C4-2B (cell line): ENCODE data around the gene PHACTR1.

Source experiments
- H3K27ac ChIP-seq: fragments of 450-650 bp; 2 replicates; pipeline ENCODE4 v1.5.1; 2017
- ZFX ChIP-seq: fragments of 450-650 bp; IDR thresholded peaks from 2 replicates; pipeline ENCODE4 v1.6.1; 2017
- TF ChIP-seq, protein P1 (sequence below): fragments of 450-650 bp; conservative IDR thresholded peaks from 2 replicates; pipeline ENCODE4 v1.5.1; 2017; ENCODE audit warnings: mild to moderate bottlenecking

Gene PHACTR1

DNA sequence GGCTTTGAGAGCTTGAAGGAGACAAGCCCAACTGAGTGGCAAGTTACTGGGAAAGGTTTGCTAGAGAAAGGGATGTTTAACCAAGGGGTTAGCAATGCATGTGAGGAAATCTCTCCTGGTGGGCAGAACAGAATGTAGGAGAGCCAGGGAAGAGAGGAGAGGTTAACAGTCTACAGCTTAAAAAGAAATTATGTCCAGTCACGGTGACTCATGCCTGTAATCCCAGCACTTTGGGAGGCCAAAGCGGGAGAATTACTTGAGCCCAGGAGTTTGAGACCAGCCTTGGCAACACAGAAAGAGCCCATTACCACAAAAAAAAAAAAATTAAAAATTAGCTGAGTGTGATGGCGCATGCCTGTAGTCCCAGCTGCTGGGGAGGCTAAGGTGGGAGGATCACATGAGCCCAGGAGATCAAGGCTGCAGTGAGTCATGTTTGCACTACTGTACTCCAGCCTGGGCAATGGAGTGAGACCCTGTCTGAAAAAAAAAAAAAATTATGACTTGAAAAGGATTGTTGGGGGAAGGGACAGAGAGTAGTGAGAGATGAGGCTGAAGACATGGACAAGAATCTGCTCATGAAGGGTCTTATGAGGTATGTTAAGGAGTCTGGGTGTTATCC lies 346.8 kb downstream of the PHACTR1 start:
- no peak overlapping the region for H3K27ac ChIP-seq
- TF ChIP-seq ZFX: no peak
- TF ChIP-seq, protein P1, sequence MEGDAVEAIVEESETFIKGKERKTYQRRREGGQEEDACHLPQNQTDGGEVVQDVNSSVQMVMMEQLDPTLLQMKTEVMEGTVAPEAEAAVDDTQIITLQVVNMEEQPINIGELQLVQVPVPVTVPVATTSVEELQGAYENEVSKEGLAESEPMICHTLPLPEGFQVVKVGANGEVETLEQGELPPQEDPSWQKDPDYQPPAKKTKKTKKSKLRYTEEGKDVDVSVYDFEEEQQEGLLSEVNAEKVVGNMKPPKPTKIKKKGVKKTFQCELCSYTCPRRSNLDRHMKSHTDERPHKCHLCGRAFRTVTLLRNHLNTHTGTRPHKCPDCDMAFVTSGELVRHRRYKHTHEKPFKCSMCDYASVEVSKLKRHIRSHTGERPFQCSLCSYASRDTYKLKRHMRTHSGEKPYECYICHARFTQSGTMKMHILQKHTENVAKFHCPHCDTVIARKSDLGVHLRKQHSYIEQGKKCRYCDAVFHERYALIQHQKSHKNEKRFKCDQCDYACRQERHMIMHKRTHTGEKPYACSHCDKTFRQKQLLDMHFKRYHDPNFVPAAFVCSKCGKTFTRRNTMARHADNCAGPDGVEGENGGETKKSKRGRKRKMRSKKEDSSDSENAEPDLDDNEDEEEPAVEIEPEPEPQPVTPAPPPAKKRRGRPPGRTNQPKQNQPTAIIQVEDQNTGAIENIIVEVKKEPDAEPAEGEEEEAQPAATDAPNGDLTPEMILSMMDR: no peak

DNA sequence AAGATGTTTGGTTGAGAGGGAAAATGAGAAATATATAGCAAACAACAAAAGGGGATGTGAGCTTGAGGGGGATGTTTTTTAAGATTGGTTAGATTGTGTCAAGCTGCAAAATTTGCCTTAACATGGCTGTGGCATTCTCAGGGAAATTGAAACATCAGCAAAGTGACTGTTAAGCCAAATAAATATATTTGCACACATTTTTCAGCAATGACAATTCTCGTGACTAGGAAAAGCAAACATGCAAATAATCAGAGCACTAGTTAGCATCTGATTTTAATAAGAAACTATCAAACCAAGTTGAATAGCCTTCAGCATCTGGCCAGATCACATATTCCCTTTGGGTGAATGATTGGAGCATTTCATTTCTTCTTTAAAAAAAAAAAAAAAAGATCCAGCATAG lies 349.0 kb downstream of the PHACTR1 start:
- H3K27ac ChIP-seq: no peak overlapping the region
- TF ChIP-seq, protein P1: no peak
- no peak for TF ChIP-seq ZFX

DNA sequence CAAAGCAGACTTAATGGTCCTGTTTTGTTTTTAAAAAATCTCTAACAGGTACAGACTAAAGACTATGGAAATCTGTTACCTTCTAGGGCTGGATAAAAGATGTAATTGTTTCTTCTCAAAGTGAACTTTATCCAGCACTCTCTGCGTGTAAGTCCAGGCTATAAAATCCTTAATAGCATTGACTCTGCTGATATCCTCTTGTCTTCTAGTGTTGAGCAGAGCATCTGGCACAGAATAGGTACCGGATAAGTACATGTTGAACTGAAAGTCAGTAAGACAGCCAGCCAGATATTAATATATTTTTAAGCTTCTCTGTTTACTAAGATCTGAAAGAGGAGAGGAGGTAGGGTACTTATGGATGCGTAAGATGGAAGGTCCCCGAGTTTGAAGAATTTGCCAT lies 349.5 kb downstream of the PHACTR1 start:
- TF ChIP-seq, protein P1: no peak
- no peak for TF ChIP-seq ZFX
- H3K27ac ChIP-seq: no peak overlapping the region

DNA sequence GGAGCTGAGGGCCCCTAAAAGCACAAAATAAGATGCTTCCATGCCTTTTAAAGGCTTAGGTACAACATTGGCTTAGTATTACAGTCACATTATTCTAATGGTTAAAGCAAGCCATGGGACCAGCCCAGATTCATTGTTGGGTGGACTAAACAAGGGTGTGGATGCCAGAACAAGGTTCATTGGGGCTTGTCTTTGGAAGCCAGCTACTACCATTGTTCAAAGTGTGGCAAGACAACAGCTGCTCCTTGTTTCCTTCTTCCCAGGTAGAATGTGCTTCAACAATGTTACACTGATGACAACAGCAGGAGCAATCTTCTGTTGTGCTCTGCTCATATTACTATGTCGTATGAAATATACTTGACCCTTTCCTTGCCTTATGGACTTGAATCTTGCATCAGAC lies 350.3 kb downstream of the PHACTR1 start:
- TF ChIP-seq, protein P1: no peak
- no peak for TF ChIP-seq ZFX
- no peak overlapping the region for H3K27ac ChIP-seq

DNA sequence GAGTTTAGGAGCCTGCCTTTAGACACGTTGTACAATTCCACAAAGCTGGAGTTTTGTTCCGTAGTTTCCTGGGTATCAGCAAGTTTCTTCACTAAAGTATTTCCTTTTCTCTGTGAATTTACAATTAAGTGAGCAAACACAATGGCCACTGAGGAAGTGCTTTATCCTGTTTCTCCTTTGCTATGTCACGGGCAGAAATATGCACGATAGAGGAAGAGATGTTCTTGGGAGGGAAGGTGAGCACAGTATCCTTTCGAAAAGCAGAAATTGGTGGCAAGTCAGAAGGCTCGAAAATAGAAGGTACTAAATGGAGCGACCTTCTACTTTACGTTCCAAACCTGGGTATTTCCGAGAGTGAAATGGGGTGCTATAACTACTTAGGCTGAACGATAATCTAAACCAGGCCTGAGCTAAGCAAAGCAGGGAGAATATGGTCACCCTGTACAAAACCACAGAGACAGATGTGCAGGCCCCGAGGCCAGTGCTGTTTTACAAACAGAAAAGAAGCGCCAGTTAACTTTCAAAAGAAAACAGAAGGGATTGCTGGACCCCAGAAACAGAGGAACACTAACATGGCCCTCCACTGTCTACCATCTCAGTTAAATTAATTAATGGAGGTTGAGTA lies 352.1 kb downstream of the PHACTR1 start:
- no peak for TF ChIP-seq ZFX
- TF ChIP-seq, protein P1: no peak
- no peak overlapping the region for H3K27ac ChIP-seq

DNA sequence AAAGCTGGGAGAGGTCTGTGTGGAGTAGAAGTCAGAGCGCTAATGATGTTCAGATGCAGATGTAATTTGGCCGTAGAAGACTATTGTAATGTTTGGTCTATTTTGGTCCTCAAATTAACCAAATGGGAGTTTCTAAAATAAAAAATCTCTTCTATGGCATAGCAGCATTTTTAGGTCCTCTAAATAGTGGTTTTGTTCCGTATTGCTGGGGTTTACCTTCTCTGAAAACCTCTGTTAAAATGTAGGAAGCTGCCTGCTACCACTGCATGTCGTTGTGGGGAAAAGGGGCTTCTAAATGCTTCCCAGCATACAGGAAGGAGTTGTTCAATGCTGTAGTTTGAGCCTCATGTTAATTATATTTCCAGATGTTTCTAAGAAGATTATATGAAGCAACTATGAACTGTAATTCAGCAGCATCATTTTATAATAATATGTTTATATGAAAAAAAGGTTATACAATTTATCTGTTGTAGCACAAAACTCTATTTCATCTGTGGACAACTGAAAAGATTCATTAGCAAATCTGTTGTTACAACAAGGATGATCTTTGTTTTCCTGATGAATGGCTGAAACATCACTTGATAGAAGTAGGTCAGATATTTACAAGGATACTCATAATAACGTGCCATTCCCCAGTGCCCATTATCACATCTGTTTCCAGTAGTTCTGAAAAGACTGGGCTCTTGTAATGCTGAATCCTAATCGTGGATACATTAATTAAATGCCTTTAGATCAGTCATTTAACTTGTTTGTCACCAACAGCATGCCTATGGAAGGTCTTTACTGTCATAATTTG lies 355.2 kb downstream of the PHACTR1 start:
- H3K27ac ChIP-seq: no peak overlapping the region
- TF ChIP-seq, protein P1: no peak
- no peak for TF ChIP-seq ZFX
